H1 (cell line): ENCODE measurements around the gene TTYH2. TPM values are rescaled to one million over a fixed set of nuclear protein-coding genes. Genes with fewer than 3 reads are reported as not detected.

ENCODE experiments used
- CTCF ChIA-PET: fragments of 300-600 bp; sonication (Branson Sonifier 250); formaldehyde crosslinking; loops from one replicate; lab custom pipeline; 2021; ENCODE audit not compliant: partially characterized antibody; lab: Charles Lee
- POLR2A ChIA-PET: fragments of 300-600 bp; sonication (Branson Sonifier 250); formaldehyde crosslinking; loops from one replicate; lab custom pipeline; 2021; ENCODE audit warnings: inconsistent platforms; ENCODE audit not compliant: partially characterized antibody; lab: Charles Lee
- DNase-seq, 2 experiments: peaks; one replicate each; pipeline versions ENCODE4 v3.0.0 to v3.0.0-alpha.2; 2010 to 2022; ENCODE audit warnings: low spot score in 2 of 2, low read depth in 1 of 2, mixed read lengths in 1 of 2
- FAIRE-seq: peaks from 2 replicates; lab custom pipeline; 2011; peaks lifted over from hg19 to GRCh38; lab: Jason Lieb, UNC
- H2AFZ ChIP-seq: 2 replicates; pipeline ENCODE4 v1.8.1; 2012; ENCODE audit warnings: low read length, inconsistent platforms
- H2AK5ac ChIP-seq: 2 replicates; pipeline ENCODE4 v1.6.1; 2013; ENCODE audit warnings: low read depth, low read length
- H2BK120ac ChIP-seq: replicated peaks from 2 replicates; pipeline ENCODE3; 2013; ENCODE audit warnings: low read depth, low read length, inconsistent platforms
- H2BK12ac ChIP-seq: 2 replicates; pipeline ENCODE4 v1.6.1; 2013; ENCODE audit warnings: low read depth, low read length
- H2BK15ac ChIP-seq: 2 replicates; pipeline ENCODE4 v1.6.1; 2013; ENCODE audit warnings: low read length
- H2BK20ac ChIP-seq: 2 replicates; pipeline ENCODE4 v1.6.1; 2013; ENCODE audit warnings: low read length
- H2BK5ac ChIP-seq: 2 replicates; pipeline ENCODE4 v1.6.1; 2013; ENCODE audit warnings: low read depth, low read length
- H3K14ac ChIP-seq: 2 replicates; pipeline ENCODE4 v1.6.1; 2013; ENCODE audit warnings: inconsistent platforms; ENCODE audit not compliant: insufficient read length
- H3K18ac ChIP-seq: 2 replicates; pipeline ENCODE4 v1.6.1; 2013; ENCODE audit warnings: low read length; ENCODE audit errors: extremely low read depth
- H3K23ac ChIP-seq: 2 replicates; pipeline ENCODE4 v1.6.1; 2013; ENCODE audit warnings: inconsistent platforms; ENCODE audit not compliant: insufficient read length
- H3K23me2 ChIP-seq: 2 replicates; pipeline ENCODE4 v1.6.1; 2013; ENCODE audit warnings: low read depth, low read length
- H3K27ac ChIP-seq: 2 replicates; pipeline ENCODE4 v1.6.1; 2011; ENCODE audit warnings: low read depth, low read length, inconsistent platforms
- H3K27me3 ChIP-seq, 4 experiments: replicated peaks in 1 of 4; 1 replicate in 1 of 4; 2 replicates in 3 of 4; pipeline versions ENCODE4 v1.6.1 to v1.8.1; 2011 to 2013; ENCODE audit warnings: low read length in 3 of 4, mild to moderate bottlenecking in 3 of 4, inconsistent platforms in 2 of 4, mixed read lengths in 2 of 4, moderate library complexity in 1 of 4; ENCODE audit not compliant: control insufficient read depth in 3 of 4, insufficient read depth in 3 of 4; ENCODE audit errors: extremely low read depth in 1 of 4
- H3K36me3 ChIP-seq, 4 experiments: 2 replicates each; pipeline versions ENCODE4 v1.6.1 to v1.8.1; 2011 to 2013; ENCODE audit warnings: mild to moderate bottlenecking in 4 of 4, low read length in 3 of 4, moderate library complexity in 2 of 4, control low read depth in 1 of 4, inconsistent platforms in 1 of 4; ENCODE audit not compliant: insufficient read depth in 4 of 4, control insufficient read depth in 2 of 4
- H3K4ac ChIP-seq: replicated peaks from 2 replicates; pipeline ENCODE3; 2013; ENCODE audit warnings: low read length, low read depth, mixed read lengths, inconsistent platforms; ENCODE audit not compliant: insufficient read length
- H3K4me1 ChIP-seq, 4 experiments: replicated peaks in 1 of 4; 1 replicate in 1 of 4; 2 replicates in 3 of 4; pipeline versions ENCODE4 v1.6.1 to v1.8.1; 2011 to 2013; ENCODE audit warnings: low read length in 3 of 4, inconsistent platforms in 2 of 4, mixed read lengths in 1 of 4; ENCODE audit not compliant: insufficient read depth in 4 of 4, control insufficient read depth in 3 of 4
- H3K4me2 ChIP-seq, 2 experiments: 2 replicates each; pipeline versions ENCODE4 v1.6.1 to v1.8.1; 2011 to 2013; ENCODE audit warnings: low read depth in 2 of 2, low read length in 2 of 2, control low read depth in 1 of 2, inconsistent platforms in 1 of 2, mild to moderate bottlenecking in 1 of 2; ENCODE audit not compliant: insufficient read depth in 1 of 2
- H3K4me3 ChIP-seq, 4 experiments: fragments of 200-600, 300-600 bp in 1 of 4; sonication (generic), shearing (Covaris generic), sonication (Bioruptor Twin) in 1 of 4; 2 replicates each; pipeline versions ENCODE4 v1.5.1 to v1.8.1; 2011 to 2016; ENCODE audit warnings: low read length in 4 of 4, low read depth in 3 of 4, control low read depth in 2 of 4, inconsistent platforms in 2 of 4, mild to moderate bottlenecking in 2 of 4, mixed read lengths in 1 of 4, moderate library complexity in 1 of 4; ENCODE audit not compliant: insufficient read depth in 2 of 4; ENCODE audit errors: extremely low read depth in 1 of 4
- H3K56ac ChIP-seq: replicated peaks from 2 replicates; pipeline ENCODE3; 2013; ENCODE audit warnings: low read depth, mild to moderate bottlenecking, mixed read lengths, low read length, inconsistent platforms; ENCODE audit not compliant: insufficient read length
- H3K79me1 ChIP-seq: 2 replicates; pipeline ENCODE4 v1.6.1; 2013; ENCODE audit warnings: low read depth, low read length, control low read depth
- H3K79me2 ChIP-seq, 2 experiments: 2 replicates each; pipeline versions ENCODE4 v1.6.1 to v1.8.1; 2012 to 2013; ENCODE audit warnings: low read length in 2 of 2, mild to moderate bottlenecking in 2 of 2, inconsistent platforms in 1 of 2; ENCODE audit not compliant: insufficient read depth in 2 of 2, control insufficient read depth in 1 of 2
- H3K9ac ChIP-seq, 4 experiments: replicated peaks in 1 of 4; 1 replicate in 1 of 4; 2 replicates in 3 of 4; pipeline versions ENCODE4 v1.6.1 to v1.8.1; 2011 to 2013; ENCODE audit warnings: low read depth in 3 of 4, low read length in 3 of 4, control low read depth in 2 of 4, mild to moderate bottlenecking in 2 of 4, moderate library complexity in 2 of 4, inconsistent platforms in 1 of 4; ENCODE audit errors: extremely low read depth in 1 of 4
- H3K9me3 ChIP-seq, 2 experiments: 2 replicates each; pipeline versions ENCODE4 v1.6.1 to v1.8.1; 2012 to 2013; ENCODE audit warnings: mild to moderate bottlenecking in 2 of 2, moderate library complexity in 2 of 2, control low read depth in 1 of 2, inconsistent platforms in 1 of 2, low read depth in 1 of 2, low read length in 1 of 2, mixed read lengths in 1 of 2; ENCODE audit not compliant: insufficient read depth in 2 of 2
- H4K20me1 ChIP-seq, 2 experiments: replicated peaks in 1 of 2; 2 replicates each; pipeline versions ENCODE3 to v1.8.1; 2011 to 2013; ENCODE audit warnings: inconsistent platforms in 2 of 2, low read length in 2 of 2, mild to moderate bottlenecking in 1 of 2; ENCODE audit not compliant: insufficient read depth in 2 of 2, control insufficient read depth in 1 of 2
- H4K5ac ChIP-seq: 2 replicates; pipeline ENCODE4 v1.6.1; 2013; ENCODE audit warnings: low read length, low read depth, mixed read lengths, inconsistent platforms; ENCODE audit not compliant: insufficient read length
- H4K8ac ChIP-seq: 2 replicates; pipeline ENCODE4 v1.8.0; 2013; ENCODE audit warnings: mild to moderate bottlenecking, moderate library complexity, low read length, inconsistent platforms; ENCODE audit not compliant: insufficient read depth; ENCODE audit errors: extremely low read depth
- H4K91ac ChIP-seq: replicated peaks from 2 replicates; pipeline ENCODE3; 2013; ENCODE audit warnings: low read length, mixed read lengths, inconsistent platforms; ENCODE audit not compliant: insufficient read length
- POLR2A ChIP-seq, 2 experiments: IDR thresholded peaks; 1 replicate in 1 of 2; 2 replicates in 1 of 2; pipeline ENCODE4 v1.6.1; 2011; ENCODE audit warnings: low read depth in 2 of 2, low read length in 2 of 2, mild to moderate bottlenecking in 2 of 2; ENCODE audit errors: control extremely low read depth in 1 of 2
- POLR2AphosphoS5 ChIP-seq: IDR thresholded peaks from 2 replicates; pipeline ENCODE4 v1.6.1; 2011; ENCODE audit warnings: low read depth, low read length
- SIX5 ChIP-seq: IDR thresholded peaks from 2 replicates; pipeline ENCODE4 v1.6.1; 2011; ENCODE audit warnings: mild to moderate bottlenecking, low read depth, low read length
- WGBS, 2 experiments: shearing (Covaris generic) in 1 of 2; methylation state at CpG; one replicate each; pipeline versions ENCODE4 v1.1.6 to v1.1.7; 2013 to 2015; ENCODE audit warnings: low lambda C conversion rate in 2 of 2, mixed read lengths in 2 of 2, inconsistent platforms in 1 of 2, low coverage in 1 of 2, missing lambda C conversion rate in 1 of 2; ENCODE audit not compliant: insufficient replicate concordance in 2 of 2, insufficient coverage in 1 of 2, insufficient read length in 1 of 2; ENCODE audit errors: extremely low coverage in 1 of 2, missing lambda C conversion rate in 1 of 2; 5-methylcytosine and 5-hydroxymethylcytosine counted together
- polyA plus RNA-seq, 7 experiments: library from polyadenylated mRNA; depleted of rRNA in 3 of 7; stranded (reverse) in 5 of 7; unstranded in 2 of 7; fragments of >200 nt in 5 of 7; fragments of 200-250 nt in 2 of 7; gene quantifications; 1 replicate in 5 of 7; 2 replicates in 1 of 7; 4 replicates in 1 of 7; pipeline versions ENCODE4 v1.2.1 to v1.2.3, GENCODE V29; 2011 to 2013; ENCODE audit warnings: missing spikeins in 2 of 7, mixed read lengths in 2 of 7
- total RNA-seq: library from RNA; stranded (reverse); fragmentation: NEBNext Ultra II Directional; extraction: Animal tissue kit (Norgen Biotek cat#: 25700); gene quantifications from 2 replicates; pipeline ENCODE4 v1.2.1, GENCODE V29; 2021

TTYH2 gene
- total and polyA plus RNA-seq, 2 of the 8 experiments (the other 6 are each of a cell fraction or from before 2014, with no cell fraction given) = 3.2 to 9.2 TPM

DNA sequence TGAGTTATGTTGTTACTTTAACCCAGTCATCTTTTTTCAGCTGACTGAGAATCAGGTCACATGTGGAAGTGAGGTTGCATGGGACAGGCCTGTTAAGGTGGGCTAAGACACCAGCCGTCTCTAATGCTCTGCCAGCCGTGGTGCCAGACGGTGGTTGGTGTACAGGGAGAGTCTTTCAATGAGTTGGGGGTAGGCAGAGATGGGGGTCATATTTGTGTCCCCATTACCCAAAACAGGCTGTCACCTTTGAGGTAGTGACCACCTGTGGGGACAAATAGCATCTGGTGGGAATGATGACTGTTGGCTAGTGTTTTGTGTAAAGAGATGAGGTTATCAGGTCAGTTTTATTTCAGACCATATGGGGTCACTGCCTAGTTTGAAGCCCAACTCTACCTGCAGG is 8.1 kb upstream of the TTYH2 start:
- TF ChIP-seq POLR2AphosphoS5 (peak; percentile 63), POLR2A (IDR thresholded peaks at IDR 0.05; ENCODE audit: control extremely low read depth in 1 of 2, low read depth in 2 of 2, low read length in 2 of 2) (peak in 1 of 2 experiments; percentile 70; a peak in 2 of 3 replicates), SIX5 (no peak)
- H4K91ac ChIP-seq = no peak overlapping the region
- peak overlapping the region in 3 of 4 experiments; percentile 70 to 97 (median 96); a peak in 5 of 8 replicates for H3K4me3 ChIP-seq

More for the DNA sequence above, 8.1 kb upstream of the TTYH2 start:
- no peak overlapping the region for H3K56ac ChIP-seq
- 0 out of 2 replicates have a peak overlapping the region, but pooled peaks have one; percentile 40 for H3K27ac ChIP-seq
- peaks cover 2% of the 10 kb centered on the region; the same call in 1 of the 2 replicates for H3K79me1 ChIP-seq
- no peak overlapping the region for H3K14ac ChIP-seq
- no peak overlapping the region for H2BK20ac ChIP-seq
- no peak for FAIRE-seq
- no peak for DNase-seq
- H3K4ac ChIP-seq = no peak overlapping the region
- no peak overlapping the region for H2BK5ac ChIP-seq
- peaks cover 0 to 7% (median 4%) of the 10 kb centered on the region in 4 experiments; a peak in 4 of 7 replicates for H3K27me3 ChIP-seq
- ChIA-PET POLR2A (interaction anchor here (1.0 to 4.9 kb wide), 19 partner anchors 9 to 250 kb away, joined by 3 to 65 read pairs (median 4); partner anchors contain the start of genes BTBD17 and TTYH2), CTCF (interaction anchor here (1.0 kb wide), 1 partner anchor 101 kb away, joined by 4 read pairs; no protein-coding TSS in a partner anchor)
- no peak overlapping the region for H2AK5ac ChIP-seq
- peak overlapping the region; percentile 82 to 93 for H3K4me2 ChIP-seq
- H3K18ac ChIP-seq = no peak overlapping the region
- no peak overlapping the region for H2BK12ac ChIP-seq
- WGBS, 2 experiments = 92% methylated on average over 3 of the region's 3 CpGs; no CpG with 5 or more reads in 1 of the 2 experiments
- peaks cover 24 to 49% of the 10 kb centered on the region in 2 experiments for H3K79me2 ChIP-seq
- H4K5ac ChIP-seq = no peak overlapping the region
- peaks cover 5% of the 10 kb centered on the region; the same call in 1 of the 2 replicates for H3K23me2 ChIP-seq
- H2BK15ac ChIP-seq = no peak overlapping the region
- H3K9me3 ChIP-seq = no peaks in the 10 kb centered on the region
- peak overlapping the region in 2 of 4 experiments; percentile 49 to 97; a peak in 4 of 7 replicates for H3K9ac ChIP-seq
- H3K23ac ChIP-seq = no peak overlapping the region
- H4K20me1 ChIP-seq = peaks cover 35 to 39% of the 10 kb centered on the region in 2 experiments
- H2BK120ac ChIP-seq = no peak overlapping the region
- H3K4me1 ChIP-seq = peaks cover 9 to 18% (median 11%) of the 10 kb centered on the region in 4 experiments
- no peak overlapping the region for H2AFZ ChIP-seq
- H3K36me3 ChIP-seq = peaks cover 45 to 61% (median 50%) of the 10 kb centered on the region in 4 experiments
- no peak overlapping the region for H4K8ac ChIP-seq
